SK-N-SH treated with all-trans-retinoic acid at 6 μM for 48 hours (cell line): Measurements from ENCODE around the gene DNAJC30.
"Not testable (repeated sequence)": the region's sequence is repeated elsewhere in the genome, so short reads cannot be mapped to it uniquely, and the experiment has no call there.

Source experiments
- ATAC-seq: fragments of 200-7000 bp; cut with Tn5 transposase; 3 replicates; pipeline ENCODE4 v1.9.1; 2020; ENCODE audit warnings: mild to moderate bottlenecking, moderate library complexity
- ARNTL ChIP-seq: fragments of 450-650 bp; formaldehyde crosslinking; IDR thresholded peaks from 2 replicates; pipeline ENCODE4 v1.5.0; 2020; ENCODE audit warnings: low read depth, mild to moderate bottlenecking, moderate library complexity, borderline replicate concordance
- BACH2 ChIP-seq: fragments of 250-450 bp; sonication (Bioruptor Pico); IDR thresholded peaks from 2 replicates; pipeline ENCODE4 v1.9.0; 2021; ENCODE audit warnings: mild to moderate bottlenecking, borderline replicate concordance
- CREB5 ChIP-seq: fragments of 250-450 bp; sonication (Bioruptor Pico); IDR thresholded peaks from 2 replicates; pipeline ENCODE4 v1.5.1; 2020; ENCODE audit warnings: low read depth, mild to moderate bottlenecking, moderate library complexity
- CSDC2 ChIP-seq: fragments of 250-450 bp; sonication (Bioruptor Pico); IDR thresholded peaks from 2 replicates; pipeline ENCODE4 v1.5.0; 2020; ENCODE audit warnings: mild to moderate bottlenecking, moderate library complexity
- CSRNP3 ChIP-seq: fragments of 250-450 bp; sonication (Bioruptor Pico); IDR thresholded peaks from 2 replicates; pipeline ENCODE4 v1.5.1; 2021; ENCODE audit warnings: mild to moderate bottlenecking, moderate library complexity
- ESRRG ChIP-seq: fragments of 250-450 bp; sonication (Bioruptor Pico); IDR thresholded peaks from 2 replicates; pipeline ENCODE4 v1.6.1; 2021; ENCODE audit warnings: mild to moderate bottlenecking
- GLIS3 ChIP-seq: fragments of 250-450 bp; sonication (Bioruptor Pico); IDR thresholded peaks from 2 replicates; pipeline ENCODE4 v1.5.0; 2020; ENCODE audit warnings: mild to moderate bottlenecking, moderate library complexity
- ISL1 ChIP-seq: fragments of 250-450 bp; sonication (Bioruptor Pico); IDR thresholded peaks from 2 replicates; pipeline ENCODE4 v2.1.2; 2022; ENCODE audit warnings: mild to moderate bottlenecking, moderate library complexity
- OSR1 ChIP-seq: fragments of 250-450 bp; sonication (Bioruptor Pico); IDR thresholded peaks from 2 replicates; pipeline ENCODE4 v1.8.0; 2022; ENCODE audit warnings: moderate library complexity, mild to moderate bottlenecking, inconsistent platforms
- POU6F1 ChIP-seq: fragments of 250-450 bp; sonication (Bioruptor Pico); IDR thresholded peaks from 2 replicates; pipeline ENCODE4 v1.8.0; 2021; ENCODE audit warnings: low read depth, mild to moderate bottlenecking, moderate library complexity, borderline replicate concordance
- PPARA ChIP-seq: fragments of 250-450 bp; sonication (Bioruptor Pico); IDR thresholded peaks from 2 replicates; pipeline ENCODE4 v1.5.0; 2020; ENCODE audit warnings: mild to moderate bottlenecking, borderline replicate concordance
- RARB ChIP-seq: fragments of 250-450 bp; sonication (Bioruptor Pico); IDR thresholded peaks from 2 replicates; pipeline ENCODE4 v1.8.0; 2021; ENCODE audit warnings: mild to moderate bottlenecking, moderate library complexity
- TCF4 ChIP-seq: fragments of 250-450 bp; sonication (Bioruptor Pico); IDR thresholded peaks from 2 replicates; pipeline ENCODE4 v1.8.0; 2021; ENCODE audit warnings: mild to moderate bottlenecking, moderate library complexity, borderline replicate concordance
- TSHZ2 ChIP-seq: fragments of 250-450 bp; sonication (Bioruptor Pico); IDR thresholded peaks from 2 replicates; pipeline ENCODE4 v1.5.0; 2020; ENCODE audit warnings: mild to moderate bottlenecking, moderate library complexity
- ZFP3 ChIP-seq: fragments of 250-450 bp; sonication (Bioruptor Pico); IDR thresholded peaks from 2 replicates; pipeline ENCODE4 v1.5.0; 2020; ENCODE audit warnings: mild to moderate bottlenecking, moderate library complexity
- ZFP30 ChIP-seq: fragments of 450-650 bp; formaldehyde crosslinking; IDR thresholded peaks from 2 replicates; pipeline ENCODE4 v1.5.0; 2022; ENCODE audit warnings: mild to moderate bottlenecking, moderate library complexity
- ZNF8 ChIP-seq: fragments of 450-650 bp; formaldehyde crosslinking; IDR thresholded peaks from 2 replicates; pipeline ENCODE4 v1.5.0; 2020; ENCODE audit warnings: mild to moderate bottlenecking, moderate library complexity

Gene DNAJC30

GRCh38 chr7:73679709-73680108 lies 3.5 kb downstream of the DNAJC30 start:
- no peak for ATAC-seq
- TF ChIP-seq ZNF8 (CRISPR knock-in tag) (no peak), POU6F1 (CRISPR knock-in tag) (no peak), ARNTL (no peak), GLIS3 (CRISPR knock-in tag) (no peak), OSR1 (CRISPR knock-in tag) (no peak), PPARA (no peak), CREB5 (CRISPR knock-in tag) (no peak), ISL1 (CRISPR knock-in tag) (no peak), RARB (CRISPR knock-in tag) (no peak), CSRNP3 (CRISPR knock-in tag) (no peak), TSHZ2 (no peak), BACH2 (CRISPR knock-in tag) (no peak), CSDC2 (no peak), ZFP3 (CRISPR knock-in tag) (no peak), ZFP30 (no peak)

GRCh38 chr7:73678862-73679261 lies 4.4 kb downstream of the DNAJC30 start:
- TF ChIP-seq CSRNP3 (CRISPR knock-in tag) (no peak), OSR1 (CRISPR knock-in tag) (no peak), ZFP3 (CRISPR knock-in tag) (no peak), TSHZ2 (no peak), ZFP30 (no peak), ZNF8 (CRISPR knock-in tag) (no peak), BACH2 (CRISPR knock-in tag) (no peak), TCF4 (no peak), ESRRG (CRISPR knock-in tag) (no peak), POU6F1 (CRISPR knock-in tag) (no peak)
- ATAC-seq: no peak

GRCh38 chr7:73676062-73676461 lies 7.2 kb downstream of the DNAJC30 start:
- ATAC-seq: not testable (repeated sequence)
